Ramos (cell line): Measurements from ENCODE around the gene HOXD10.

ENCODE experiments used
- in situ Hi-C: fragments of 300-500 bp; cut with MboI; formaldehyde crosslinking; loops from one replicate; pipeline ENCODE4 v1.14.3; 2022; ENCODE audit warnings: low sequenced_read_pairs; ENCODE audit not compliant: unreplicated experiment

The HOXD10 gene

GRCh38 chr2:176104316-176105077 lies 12.1 kb upstream of the HOXD10 start:
- in situ Hi-C loops, result loop anchor here (25.0 kb wide), 1 partner anchor 742 kb away; no protein-coding TSS in a partner anchor

GRCh38 chr2:176105078-176105729 lies 11.4 kb upstream of the HOXD10 start:
- in situ Hi-C loops, result loop anchor here (25.0 kb wide), 1 partner anchor 743 kb away; no protein-coding TSS in a partner anchor

GRCh38 chr2:176105730-176106580 lies 10.6 kb upstream of the HOXD10 start:
- in situ Hi-C loops, result loop anchor here (25.0 kb wide), 1 partner anchor 744 kb away; no protein-coding TSS in a partner anchor

GRCh38 chr2:176106581-176107539 lies 9.7 kb upstream of the HOXD10 start, which contains the start of gene HOXD11:
Gene HOXD11, plus strand, starts transcription at chr2:176107280. Its CDS starts 76 bp downstream, at chr2:176107356.
- in situ Hi-C loops, result loop anchor here (25.0 kb wide), 1 partner anchor 745 kb away; no protein-coding TSS in a partner anchor

GRCh38 chr2:176107731-176108181 lies 8.8 kb upstream of the HOXD10 start:
- in situ Hi-C loops, result loop anchor here (25.0 kb wide), 1 partner anchor 745 kb away; no protein-coding TSS in a partner anchor

- in situ Hi-C loops, result loop anchor here (25.0 kb wide), 1 partner anchor 747 kb away; no protein-coding TSS in a partner anchor
Observed at GRCh38 chr2:176109192-176109901, 7.2 kb upstream of the HOXD10 start.

GRCh38 chr2:176109946-176110345 lies 6.6 kb upstream of the HOXD10 start:
- in situ Hi-C loops, result loop anchor here (25.0 kb wide), 1 partner anchor 748 kb away; no protein-coding TSS in a partner anchor

- in situ Hi-C loops, result loop anchor here (25.0 kb wide), 1 partner anchor 748 kb away; no protein-coding TSS in a partner anchor
Observed at GRCh38 chr2:176110415-176111308, 5.9 kb upstream of the HOXD10 start.

GRCh38 chr2:176111309-176111663 lies 5.3 kb upstream of the HOXD10 start:
- in situ Hi-C loops, result loop anchor here (25.0 kb wide), 1 partner anchor 749 kb away; no protein-coding TSS in a partner anchor

- in situ Hi-C loops, result loop anchor here (25.0 kb wide), 1 partner anchor 750 kb away; no protein-coding TSS in a partner anchor
Observed at GRCh38 chr2:176111846-176112374, 4.7 kb upstream of the HOXD10 start.

GRCh38 chr2:176112375-176113302 lies 3.9 kb upstream of the HOXD10 start:
- in situ Hi-C loops, result loop anchor here (25.0 kb wide), 1 partner anchor 750 kb away; no protein-coding TSS in a partner anchor

- in situ Hi-C loops, result loop anchor here (25.0 kb wide), 1 partner anchor 752 kb away; no protein-coding TSS in a partner anchor
Observed at GRCh38 chr2:176114120-176114929, 2.3 kb upstream of the HOXD10 start.

GRCh38 chr2:176114930-176115625 lies 1.5 kb upstream of the HOXD10 start:
- in situ Hi-C loops, result loop anchor here (25.0 kb wide), 1 partner anchor 753 kb away; no protein-coding TSS in a partner anchor

- in situ Hi-C loops, result loop anchor here (25.0 kb wide), 1 partner anchor 755 kb away; no protein-coding TSS in a partner anchor
Observed at GRCh38 chr2:176117162-176117822, 714 bp downstream of the HOXD10 start.
